Body of pancreas (tissue), 4 donors: Measurements from ENCODE around the gene CCDC106. TPM values are rescaled to one million over a fixed set of nuclear protein-coding genes. Genes with fewer than 3 reads are reported as not detected.

Experiments used
- ATAC-seq: fragments of 150-250 bp; one replicate; pipeline ENCODE4 v1.9.1; 2016
- DNase-seq, 4 donors: peaks; one replicate each; pipeline ENCODE4 v3.0.0-alpha.2; 2019
- H3K27ac ChIP-seq, 4 donors: fragments of 200-600 bp; sonication (generic); 1 replicate in 3 of 4; 2 replicates in 1 of 4; pipeline versions ENCODE4 v1.5.1 to v1.6.1; 2016 to 2019; ENCODE audit warnings: mild to moderate bottlenecking in 1 of 4, mixed read lengths in 1 of 4, moderate library complexity in 1 of 4
- H3K27me3 ChIP-seq, 2 donors: fragments of 200-600 bp; sonication (generic); one replicate each; pipeline ENCODE4 v1.6.0; 2016; ENCODE audit warnings: mild to moderate bottlenecking in 1 of 2
- H3K36me3 ChIP-seq, 2 donors: fragments of 200-600 bp; sonication (generic); replicated peaks in 1 of 2; 2 replicates each; pipeline ENCODE4 v1.5.1; 2016; ENCODE audit warnings: low read depth in 2 of 2; ENCODE audit not compliant: insufficient read depth in 1 of 2
- H3K4me1 ChIP-seq: fragments of 200-600 bp; sonication (generic); one replicate; pipeline ENCODE4 v1.6.0; 2016
- H3K4me3 ChIP-seq, 2 donors: fragments of 200-600 bp; sonication (generic); 1 replicate in 1 of 2; 2 replicates in 1 of 2; pipeline ENCODE4 v1.5.1; 2016 to 2019
- H3K9me3 ChIP-seq, 3 donors: fragments of 200-600 bp; sonication (generic); 1 replicate in 2 of 3; 2 replicates in 1 of 3; pipeline ENCODE4 v1.5.1; 2016
- POLR2A ChIP-seq, 3 donors: fragments of 450-650 bp; IDR thresholded peaks; one replicate each; pipeline ENCODE4 v1.6.1; 2016; ENCODE audit warnings: antibody characterized with exemption in 3 of 3, mild to moderate bottlenecking in 2 of 3
- WGBS, 2 donors: methylation state at CpG; one replicate each; pipeline ENCODE4 v1.1.5; 2017; 5-methylcytosine and 5-hydroxymethylcytosine counted together
- intact Hi-C: fragments of 100-400 bp; cut with DNase I; formaldehyde crosslinking; loops from one replicate; pipeline ENCODE4 v1.15.1; 2023
- total RNA-seq, 2 donors: library from RNA; depleted of rRNA; stranded (reverse); fragments of >200 nt; gene quantifications; one replicate each; pipeline ENCODE4 v1.1.0, GENCODE V29; 2016
- TF ChIP-seq, protein P1 (sequence below), 7 experiments: fragments of 450-650 bp in 4 of 7; fragments of 200-600 bp in 3 of 7; sonication (generic) in 3 of 7; IDR thresholded peaks; one replicate each; pipeline ENCODE4 v1.5.1; 2016 to 2019; ENCODE audit warnings: antibody characterized with exemption in 7 of 7

Gene CCDC106
- total RNA-seq, 2 donors from 2014 or later: 5.9 to 15.0 TPM

DNA sequence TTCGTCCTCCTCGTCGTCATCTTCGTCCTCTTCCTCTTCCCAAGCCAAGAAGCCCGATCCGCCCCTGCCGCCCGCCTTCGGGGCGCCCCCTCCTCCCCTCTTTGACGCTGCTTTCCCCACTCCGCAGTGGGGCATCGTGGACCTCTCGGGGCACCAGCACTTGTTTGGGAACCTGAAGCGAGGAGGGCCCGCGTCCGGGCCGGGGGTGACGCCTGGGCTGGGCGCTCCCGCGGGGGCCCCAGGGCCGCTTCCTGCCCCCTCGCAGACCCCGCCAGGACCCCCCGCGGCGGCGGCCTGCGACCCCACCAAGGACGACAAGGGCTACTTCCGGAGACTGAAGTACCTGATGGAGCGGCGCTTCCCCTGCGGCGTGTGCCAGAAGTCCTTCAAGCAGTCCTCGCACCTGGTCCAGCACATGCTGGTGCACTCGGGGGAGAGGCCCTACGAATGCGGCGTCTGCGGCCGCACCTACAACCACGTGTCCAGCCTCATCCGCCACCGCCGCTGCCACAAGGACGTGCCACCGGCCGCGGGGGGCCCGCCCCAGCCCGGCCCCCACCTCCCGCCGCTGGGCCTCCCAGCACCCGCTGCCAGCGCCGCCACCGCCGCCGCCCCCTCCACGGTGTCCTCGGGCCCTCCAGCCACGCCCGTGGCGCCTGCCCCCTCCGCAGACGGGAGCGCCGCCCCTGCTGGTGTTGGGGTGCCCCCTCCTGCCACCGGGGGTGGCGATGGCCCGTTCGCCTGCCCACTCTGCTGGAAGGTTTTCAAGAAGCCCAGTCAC is 33.9 kb upstream of the CCDC106 start:
- ATAC-seq: no peak
- peaks cover 0 to 2% of the 10 kb centered on the region in 2 donors for H3K36me3 ChIP-seq
- intact Hi-C loops: loop anchor here (5.0 to 10.0 kb wide), 2 partner anchors 97 to 489 kb away; no protein-coding TSS in a partner anchor
- H3K9me3 ChIP-seq: no peaks in the 10 kb centered on the region
- peaks cover 10% of the 10 kb centered on the region for H3K4me1 ChIP-seq
- no peak overlapping the region for H3K4me3 ChIP-seq
- no peak for DNase-seq
- WGBS, 2 donors: 93 to 96% methylated on average over 43 to 70 of the region's 75 CpGs
- TF ChIP-seq POLR2A (IDR thresholded peaks at IDR 0.05): no peak
- no peaks in the 10 kb centered on the region for H3K27me3 ChIP-seq
- H3K27ac ChIP-seq: no peak overlapping the region

DNA sequence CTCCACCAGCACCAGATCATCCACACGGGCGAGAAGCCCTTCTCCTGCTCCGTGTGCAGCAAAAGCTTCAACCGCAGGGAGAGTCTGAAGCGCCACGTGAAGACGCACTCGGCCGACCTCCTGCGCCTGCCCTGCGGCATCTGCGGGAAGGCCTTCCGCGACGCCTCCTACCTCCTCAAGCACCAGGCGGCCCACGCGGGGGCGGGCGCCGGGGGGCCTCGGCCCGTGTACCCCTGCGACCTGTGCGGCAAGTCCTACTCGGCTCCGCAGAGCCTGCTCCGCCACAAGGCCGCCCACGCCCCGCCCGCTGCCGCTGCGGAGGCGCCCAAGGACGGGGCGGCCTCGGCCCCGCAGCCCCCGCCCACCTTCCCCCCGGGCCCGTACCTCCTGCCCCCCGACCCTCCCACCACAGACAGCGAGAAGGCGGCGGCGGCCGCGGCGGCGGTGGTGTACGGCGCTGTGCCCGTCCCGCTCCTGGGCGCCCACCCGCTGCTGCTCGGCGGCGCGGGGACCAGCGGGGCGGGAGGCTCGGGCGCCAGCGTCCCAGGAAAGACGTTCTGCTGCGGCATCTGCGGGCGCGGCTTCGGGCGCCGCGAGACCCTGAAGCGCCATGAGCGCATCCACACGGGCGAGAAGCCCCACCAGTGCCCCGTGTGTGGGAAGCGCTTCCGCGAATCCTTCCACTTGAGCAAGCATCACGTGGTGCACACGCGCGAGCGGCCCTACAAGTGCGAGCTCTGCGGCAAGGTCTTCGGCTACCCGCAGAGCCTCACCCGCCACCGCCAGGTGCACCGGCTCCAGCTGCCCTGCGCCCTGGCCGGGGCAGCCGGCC is 33.1 kb upstream of the CCDC106 start:
- H3K27ac ChIP-seq: no peak overlapping the region
- peaks cover 0 to 2% of the 10 kb centered on the region in 2 donors for H3K36me3 ChIP-seq
- intact Hi-C loops: loop anchor here (5.0 to 10.0 kb wide), 2 partner anchors 98 to 490 kb away; no protein-coding TSS in a partner anchor
- H3K4me1 ChIP-seq: peaks cover 10% of the 10 kb centered on the region
- H3K4me3 ChIP-seq: no peak overlapping the region
- H3K27me3 ChIP-seq: no peaks in the 10 kb centered on the region
- no peak for DNase-seq
- 92 to 94% methylated on average over 20 to 44 of the region's 98 CpGs for WGBS, 2 donors
- TF ChIP-seq POLR2A (IDR thresholded peaks at IDR 0.05): no peak
- TF ChIP-seq, protein P1, sequence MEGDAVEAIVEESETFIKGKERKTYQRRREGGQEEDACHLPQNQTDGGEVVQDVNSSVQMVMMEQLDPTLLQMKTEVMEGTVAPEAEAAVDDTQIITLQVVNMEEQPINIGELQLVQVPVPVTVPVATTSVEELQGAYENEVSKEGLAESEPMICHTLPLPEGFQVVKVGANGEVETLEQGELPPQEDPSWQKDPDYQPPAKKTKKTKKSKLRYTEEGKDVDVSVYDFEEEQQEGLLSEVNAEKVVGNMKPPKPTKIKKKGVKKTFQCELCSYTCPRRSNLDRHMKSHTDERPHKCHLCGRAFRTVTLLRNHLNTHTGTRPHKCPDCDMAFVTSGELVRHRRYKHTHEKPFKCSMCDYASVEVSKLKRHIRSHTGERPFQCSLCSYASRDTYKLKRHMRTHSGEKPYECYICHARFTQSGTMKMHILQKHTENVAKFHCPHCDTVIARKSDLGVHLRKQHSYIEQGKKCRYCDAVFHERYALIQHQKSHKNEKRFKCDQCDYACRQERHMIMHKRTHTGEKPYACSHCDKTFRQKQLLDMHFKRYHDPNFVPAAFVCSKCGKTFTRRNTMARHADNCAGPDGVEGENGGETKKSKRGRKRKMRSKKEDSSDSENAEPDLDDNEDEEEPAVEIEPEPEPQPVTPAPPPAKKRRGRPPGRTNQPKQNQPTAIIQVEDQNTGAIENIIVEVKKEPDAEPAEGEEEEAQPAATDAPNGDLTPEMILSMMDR (IDR thresholded peaks at IDR 0.05): no peak
- no peaks in the 10 kb centered on the region for H3K9me3 ChIP-seq
- ATAC-seq: no peak

DNA sequence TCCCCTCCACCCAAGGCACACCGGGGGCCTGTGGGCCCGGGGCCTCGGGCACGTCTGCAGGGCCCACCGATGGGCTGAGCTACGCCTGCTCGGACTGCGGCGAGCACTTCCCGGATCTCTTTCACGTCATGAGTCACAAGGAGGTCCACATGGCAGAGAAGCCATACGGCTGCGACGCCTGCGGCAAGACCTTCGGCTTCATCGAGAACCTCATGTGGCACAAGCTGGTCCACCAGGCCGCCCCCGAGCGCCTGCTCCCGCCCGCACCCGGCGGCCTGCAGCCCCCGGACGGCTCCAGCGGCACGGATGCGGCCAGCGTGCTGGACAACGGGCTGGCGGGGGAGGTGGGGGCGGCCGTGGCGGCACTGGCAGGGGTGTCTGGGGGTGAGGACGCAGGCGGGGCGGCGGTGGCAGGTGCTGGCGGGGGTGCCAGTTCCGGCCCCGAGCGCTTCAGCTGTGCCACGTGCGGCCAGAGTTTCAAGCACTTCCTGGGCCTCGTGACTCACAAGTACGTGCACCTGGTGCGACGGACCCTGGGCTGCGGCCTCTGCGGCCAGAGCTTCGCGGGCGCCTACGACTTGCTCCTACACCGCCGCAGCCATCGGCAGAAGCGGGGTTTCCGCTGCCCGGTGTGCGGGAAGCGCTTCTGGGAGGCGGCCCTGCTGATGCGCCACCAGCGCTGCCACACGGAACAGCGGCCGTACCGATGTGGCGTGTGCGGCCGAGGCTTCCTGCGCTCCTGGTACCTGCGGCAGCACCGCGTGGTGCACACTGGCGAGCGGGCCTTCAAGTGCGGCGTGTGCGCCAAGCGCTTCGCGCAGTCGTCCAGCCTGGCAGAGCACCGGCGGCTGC is 32.2 kb upstream of the CCDC106 start:
- Histone ChIP-seq H3K4me3 (no peak overlapping the region), H3K27me3 (no peaks in the 10 kb centered on the region), H3K36me3 (peaks cover 0 to 3% of the 10 kb centered on the region in 2 donors), H3K9me3 (no peaks in the 10 kb centered on the region), H3K4me1 (peaks cover 10% of the 10 kb centered on the region), H3K27ac (no peak overlapping the region)
- WGBS, 2 donors: 96 to 98% methylated on average over 31 to 80 of the region's 88 CpGs
- DNase-seq: no peak
- no peak for ATAC-seq
- no peak for TF ChIP-seq POLR2A (IDR thresholded peaks at IDR 0.05)
- TF ChIP-seq, protein P1 (IDR thresholded peaks at IDR 0.05): no peak
- intact Hi-C loops: loop anchor here (10.0 kb wide), 1 partner anchor 491 kb away; no protein-coding TSS in a partner anchor

DNA sequence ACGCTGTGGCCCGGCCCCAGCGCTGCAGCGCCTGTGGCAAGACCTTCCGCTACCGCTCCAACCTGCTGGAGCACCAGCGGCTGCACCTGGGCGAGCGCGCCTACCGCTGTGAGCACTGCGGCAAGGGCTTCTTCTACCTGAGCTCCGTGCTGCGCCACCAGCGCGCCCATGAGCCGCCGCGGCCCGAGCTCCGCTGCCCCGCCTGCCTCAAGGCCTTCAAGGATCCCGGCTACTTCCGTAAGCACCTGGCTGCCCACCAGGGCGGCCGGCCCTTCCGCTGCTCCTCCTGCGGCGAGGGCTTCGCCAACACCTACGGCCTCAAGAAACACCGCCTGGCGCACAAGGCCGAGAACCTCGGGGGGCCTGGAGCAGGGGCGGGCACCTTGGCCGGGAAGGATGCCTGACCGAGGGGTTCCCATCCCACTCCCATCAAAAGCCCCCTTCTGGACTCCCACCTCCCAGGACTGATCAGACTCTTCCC is 31.6 kb upstream of the CCDC106 start:
- intact Hi-C loops: loop anchor here (10.0 kb wide), 1 partner anchor 492 kb away; no protein-coding TSS in a partner anchor
- H3K36me3 ChIP-seq: peaks cover 0 to 3% of the 10 kb centered on the region in 2 donors
- WGBS, 2 donors: 96 to 97% methylated on average over 23 to 38 of the region's 38 CpGs

More for the DNA sequence above, 31.6 kb upstream of the CCDC106 start:
- TF ChIP-seq POLR2A (IDR thresholded peaks at IDR 0.05): no peak
- TF ChIP-seq, protein P1 (IDR thresholded peaks at IDR 0.05): no peak
- H3K4me3 ChIP-seq: no peak overlapping the region
- peaks cover 7% of the 10 kb centered on the region for H3K4me1 ChIP-seq
- ATAC-seq: no peak
- H3K9me3 ChIP-seq: no peaks in the 10 kb centered on the region
- no peak for DNase-seq
- no peaks in the 10 kb centered on the region for H3K27me3 ChIP-seq
- no peak overlapping the region for H3K27ac ChIP-seq
